ENCODE results near the gene MLXIPL. TPM values are rescaled to one million over a fixed set of nuclear protein-coding genes. Genes with fewer than 3 reads are reported as not detected.
A peak's percentile ranks its signal among the peaks of the same experiment; 100 is the strongest.
"Not testable (repeated sequence)": the region's sequence is repeated elsewhere in the genome, so short reads cannot be mapped to it uniquely, and the experiment has no call there.

The MLXIPL gene
- polyA plus RNA-seq, 12 donors, result 0.06 to 27.3 (median 0.28) TPM; not detected in 1

DNA sequence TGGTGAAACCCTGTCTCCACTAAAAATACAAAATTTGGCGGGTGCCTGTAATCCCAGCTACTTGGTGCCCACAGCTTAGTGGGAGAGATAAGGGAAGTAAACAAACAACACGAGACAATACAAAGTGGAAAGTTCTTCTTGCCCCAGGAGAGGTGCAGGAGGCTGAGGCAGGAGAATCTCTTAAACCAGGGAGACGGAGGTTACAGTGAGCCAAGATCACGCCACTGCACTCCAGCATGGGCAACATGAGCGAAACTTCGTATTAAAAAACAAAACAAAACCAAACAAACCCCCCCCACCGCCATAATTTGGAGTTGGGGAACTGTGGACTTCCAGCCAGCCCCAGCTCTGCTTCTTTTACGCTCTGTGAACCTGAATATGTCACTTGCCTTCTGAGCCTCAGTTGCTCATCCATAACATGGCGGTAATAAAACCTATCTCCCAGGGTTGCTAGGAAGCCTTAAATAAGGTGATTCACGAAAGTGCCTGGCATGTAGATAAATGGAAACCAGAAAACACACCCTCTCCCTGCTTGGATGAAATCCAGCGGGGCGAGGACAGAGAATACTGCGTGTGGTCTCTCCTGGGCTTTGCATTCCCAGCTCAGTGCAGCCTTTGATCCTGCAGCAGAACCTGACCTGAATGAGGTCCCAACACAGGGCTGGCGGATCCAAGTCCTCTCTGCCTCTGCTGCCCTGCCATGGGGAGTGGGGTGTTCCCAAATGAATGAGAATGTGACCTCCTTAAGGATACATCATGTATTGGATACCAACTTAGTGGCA is 10.2 kb downstream of the MLXIPL start:
- no peak for DNase-seq

GRCh38 chr7:73612598-73613269 is 11.6 kb downstream of the MLXIPL start:
- no peak for DNase-seq

DNA sequence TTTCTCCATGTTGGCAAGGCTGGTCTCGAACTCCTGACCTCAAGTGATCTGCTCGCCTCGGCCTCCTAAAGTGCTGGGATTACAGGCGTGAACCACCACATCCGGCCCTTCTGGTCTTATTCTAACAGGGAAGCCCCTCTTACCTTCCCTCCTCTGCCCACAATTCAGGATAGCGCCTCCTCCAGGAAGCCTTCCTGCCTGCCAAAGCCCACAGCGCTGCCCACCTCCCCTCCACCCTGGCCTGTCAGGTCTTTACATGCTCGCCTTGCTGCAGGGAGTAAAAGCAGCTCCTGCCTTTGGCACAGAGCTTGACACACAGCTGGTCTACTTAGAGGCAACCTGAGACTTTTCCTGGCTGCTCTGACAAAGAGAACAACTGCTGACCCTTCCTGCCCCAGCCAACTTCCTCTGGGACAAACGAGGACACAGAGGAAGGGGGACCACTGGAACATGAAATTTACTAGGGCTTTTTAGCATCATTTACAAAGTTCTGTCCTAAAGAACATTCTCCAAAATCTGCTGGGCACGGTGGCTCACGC is 13.2 kb downstream of the MLXIPL start:
- DNase-seq, result no peak

GRCh38 chr7:73610105-73610504 is 14.2 kb downstream of the MLXIPL start:
- no peak for DNase-seq

- DNase-seq, result not testable (repeated sequence)
Measured at GRCh38 chr7:73607692-73607983, 16.7 kb downstream of the MLXIPL start.

DNA sequence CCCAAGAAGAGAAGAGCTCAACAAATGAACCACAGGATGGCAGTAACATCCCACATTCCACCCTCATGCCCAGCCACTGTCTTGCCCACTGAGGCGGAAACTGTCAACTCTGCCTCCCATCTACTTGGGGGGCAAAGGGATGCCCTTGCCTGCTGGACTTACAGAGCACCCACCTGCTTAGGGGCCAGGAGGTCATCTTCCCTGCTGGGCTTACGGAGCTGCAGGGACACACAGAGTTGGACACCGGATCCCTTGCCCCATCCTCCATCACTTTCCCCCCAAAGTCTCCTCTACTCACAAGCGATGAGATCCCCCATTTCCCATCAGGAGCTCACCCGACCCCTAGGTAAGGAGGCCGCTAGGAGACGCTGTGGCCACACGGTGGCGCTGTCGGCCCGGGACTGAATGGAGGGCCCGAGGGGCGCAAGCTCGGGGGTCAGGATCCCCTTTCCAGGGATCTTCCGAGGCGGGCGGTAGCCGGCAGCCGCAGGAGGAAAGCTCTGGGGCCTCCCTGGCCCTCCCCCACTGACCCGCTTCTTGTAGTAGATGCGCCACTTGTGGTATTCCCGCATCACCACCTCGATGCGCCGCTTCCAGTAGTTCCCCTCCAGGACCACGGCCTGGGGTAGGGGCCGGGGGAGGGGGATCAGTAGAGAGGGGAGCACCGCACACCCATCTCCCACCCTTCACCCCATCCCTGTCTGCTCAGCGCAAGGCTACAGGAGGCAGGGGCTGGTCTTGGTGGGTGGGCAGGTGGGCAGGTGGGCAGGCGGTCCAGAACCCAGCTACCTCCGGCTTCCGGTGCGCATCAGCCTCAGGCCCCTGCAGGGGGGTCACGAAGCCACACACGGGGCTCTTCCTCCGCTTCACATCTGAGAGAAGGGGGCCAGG is 17.3 kb downstream of the MLXIPL start:
- DNase-seq, result peak; percentile 56

DNA sequence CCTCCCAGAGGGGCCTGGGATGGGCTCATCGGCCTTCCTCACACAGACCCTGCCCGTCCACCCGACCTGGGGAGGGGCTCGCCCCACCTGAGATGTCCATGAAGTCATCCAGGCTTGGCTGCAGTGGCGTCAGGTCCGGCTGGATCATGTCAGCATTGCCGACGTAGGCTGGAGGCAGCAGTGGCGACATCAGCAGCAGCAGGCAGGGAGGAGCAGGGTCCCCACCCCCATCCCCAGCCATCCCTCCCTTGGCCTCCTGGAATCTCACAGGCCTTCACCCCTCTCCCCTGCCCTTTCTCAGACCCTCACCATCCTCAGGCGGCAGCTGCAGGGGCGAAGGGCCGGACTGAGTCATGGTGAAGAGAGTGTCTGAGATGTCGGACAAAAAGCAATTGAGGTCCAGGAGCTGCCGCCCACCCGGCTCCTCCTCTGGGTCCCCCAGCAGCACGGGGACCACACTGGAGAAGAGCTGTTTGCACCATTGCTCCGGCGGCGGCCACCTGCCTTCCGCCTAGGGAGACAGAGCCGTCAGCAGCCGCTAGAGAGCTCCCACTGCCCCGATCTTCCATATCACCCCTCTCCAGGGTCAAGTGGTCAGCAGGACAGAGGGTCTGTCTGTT is 18.6 kb downstream of the MLXIPL start:
- DNase-seq, result no peak

GRCh38 chr7:73602721-73603651 is 21.3 kb downstream of the MLXIPL start:
- DNase-seq, result no peak

GRCh38 chr7:73599916-73600315 is 24.4 kb downstream of the MLXIPL start:
- DNase-seq, result no peak

- no peak for DNase-seq
Measured at GRCh38 chr7:73599151-73599882, 25.0 kb downstream of the MLXIPL start.

GRCh38 chr7:73597978-73598782 is 26.1 kb downstream of the MLXIPL start:
- DNase-seq, result no peak

DNA sequence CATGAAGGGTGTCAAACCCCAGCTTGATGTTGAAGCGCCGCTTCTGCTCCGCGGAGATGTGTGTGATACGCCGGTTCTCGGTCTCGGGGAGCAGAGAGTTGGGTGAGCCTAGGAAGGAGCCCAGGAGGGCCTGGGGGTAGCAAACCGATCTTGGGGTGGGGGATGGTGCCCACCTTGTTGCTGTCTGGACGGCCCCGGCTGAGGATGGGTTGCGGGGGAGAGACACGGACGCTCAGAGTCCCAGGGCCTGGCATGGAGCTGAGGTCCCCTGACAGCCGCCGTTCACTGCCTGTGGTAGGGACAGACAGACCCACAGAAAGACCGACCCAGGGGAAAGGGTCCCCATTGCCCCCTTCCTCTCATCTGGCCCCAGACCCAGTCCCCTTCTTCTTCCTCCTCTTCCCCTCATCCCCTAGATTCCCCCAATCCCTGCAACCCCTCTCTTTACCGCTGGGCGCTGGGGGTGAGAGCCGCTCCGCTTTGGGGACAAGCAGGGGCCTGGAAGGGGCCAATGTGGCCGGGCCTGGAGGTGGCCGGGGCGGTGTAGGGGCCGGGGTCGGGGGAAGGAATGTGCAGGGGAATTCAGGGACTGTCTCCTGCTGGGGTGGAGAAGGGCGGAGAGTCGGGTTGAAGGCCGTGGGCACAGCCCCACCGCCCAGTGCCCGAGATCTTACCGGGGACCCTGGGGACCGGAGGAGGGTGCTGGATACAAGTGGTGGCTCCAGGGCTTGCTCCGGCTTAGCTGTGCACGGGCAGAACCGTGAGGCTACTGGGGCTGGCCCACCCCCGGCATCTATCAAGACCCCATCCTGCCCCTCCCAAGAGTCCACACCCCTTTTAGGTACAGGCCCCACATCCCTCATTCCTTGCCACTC is 27.9 kb downstream of the MLXIPL start:
- no peak for DNase-seq

DNA sequence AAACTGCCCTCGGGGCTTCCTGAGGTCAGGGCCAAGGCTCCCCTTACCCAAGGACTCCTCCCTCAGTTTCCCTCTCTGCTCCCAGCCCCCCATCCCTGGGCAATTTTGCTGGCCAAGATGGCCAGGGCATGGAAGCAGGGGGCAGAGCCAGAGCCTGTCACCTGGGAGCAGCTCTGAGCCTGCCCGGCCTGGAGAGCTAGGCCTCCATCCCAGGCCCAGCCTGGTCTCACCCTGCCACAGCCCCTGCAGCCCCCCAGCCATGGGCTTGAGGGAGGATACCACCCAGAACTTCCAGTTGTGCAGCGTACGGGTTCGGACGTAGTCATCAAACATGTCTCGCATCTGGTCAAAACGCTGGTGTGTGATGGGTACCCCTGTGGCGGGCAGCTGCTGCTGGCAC is 29.0 kb downstream of the MLXIPL start:
- no peak for DNase-seq

GRCh38 chr7:73593207-73594045 is 30.9 kb downstream of the MLXIPL start:
- no peak for DNase-seq

DNA sequence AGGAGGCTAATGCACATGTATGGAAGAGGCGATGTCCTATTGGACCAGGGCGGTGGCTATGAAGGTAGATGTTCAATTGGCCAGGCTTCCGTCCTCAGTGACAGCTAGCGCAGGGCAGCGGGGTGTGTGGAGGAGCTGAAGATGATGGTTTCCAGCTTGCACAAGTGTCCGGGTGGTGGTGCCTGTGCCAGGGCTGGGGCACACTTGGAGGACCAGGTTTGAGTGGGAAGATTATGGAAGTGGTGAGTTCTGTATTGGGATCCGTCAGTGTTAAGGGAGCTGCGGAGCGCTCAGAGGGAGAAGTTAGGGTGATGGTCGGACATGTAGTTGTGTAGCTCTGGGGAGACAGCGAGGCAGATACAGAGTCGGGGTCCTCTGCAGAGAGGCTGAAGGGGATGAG is 37.4 kb downstream of the MLXIPL start:
- DNase-seq, result no peak

- DNase-seq, result no peak
Measured at GRCh38 chr7:73585196-73585595, 39.1 kb downstream of the MLXIPL start.

- no peak for DNase-seq
Measured at GRCh38 chr7:73582664-73583202, 41.6 kb downstream of the MLXIPL start.
